Measurements from ENCODE around the gene FGD2. TPM values are rescaled to one million over a fixed set of nuclear protein-coding genes. Genes with fewer than 3 reads are reported as not detected.

FGD2 gene
- total and polyA plus RNA-seq, 9 of the 15 experiments (the other 6 are each of a cell fraction or from before 2014, with no cell fraction given), result 0.09 TPM; not detected in 8

DNA sequence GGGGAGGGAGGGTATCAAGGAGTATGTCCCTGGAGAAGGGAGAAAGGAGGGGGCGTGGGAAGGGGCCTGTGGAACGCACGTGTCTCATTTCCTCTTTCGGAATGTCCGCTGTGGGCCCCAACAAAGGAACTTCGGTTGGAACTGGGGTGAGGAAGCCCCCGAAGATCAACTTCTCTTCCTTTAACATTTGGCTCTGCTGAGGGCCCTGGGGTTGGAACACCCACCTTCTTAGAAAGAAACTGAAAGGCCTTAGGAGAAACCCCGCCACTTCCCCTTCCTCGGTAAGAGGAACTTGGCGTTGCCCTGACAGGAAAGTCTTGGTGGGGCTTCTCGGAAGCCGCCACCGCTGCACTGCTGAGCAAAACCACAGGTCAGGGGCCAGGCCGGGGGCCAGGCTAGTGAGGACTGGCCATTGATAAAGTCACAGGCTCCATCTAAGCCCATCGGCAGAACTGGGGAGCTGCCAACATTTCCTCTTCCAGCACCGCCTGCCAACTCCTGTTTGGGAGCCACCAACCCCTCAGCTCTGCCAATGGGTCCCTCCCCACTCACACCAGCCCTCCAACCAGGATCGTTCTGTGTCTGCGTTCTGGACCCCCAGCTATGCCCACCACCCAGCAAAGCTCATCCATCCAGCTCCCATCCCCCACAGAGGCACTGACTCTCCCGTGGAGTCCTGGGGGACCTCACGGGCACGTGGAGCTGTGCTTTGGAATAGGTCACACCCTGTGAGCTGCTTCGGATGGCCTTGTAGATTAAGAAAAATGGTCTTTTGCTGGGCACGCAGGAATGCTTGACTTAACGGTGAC lies 44.8 kb downstream of the FGD2 start (continued):
- TF ChIP-seq GABPA (tag; conservative IDR thresholded peaks at IDR 0.05; ENCODE audit: low read depth) (peak; percentile 61; the same call in 1 of the 2 replicates), TAF9B (IDR thresholded peaks at IDR 0.05; ENCODE audit: partially characterized antibody) (peak; percentile 65), RCOR1 (IDR thresholded peaks at IDR 0.05; ENCODE audit: borderline replicate concordance in 1 of 2, low read depth in 2 of 2, low read length in 2 of 2) (peak; percentile 63 to 84; a peak in 3 of 4 replicates), PTBP1 (IDR thresholded peaks at IDR 0.05; ENCODE audit: low read depth, low read length) (no peak), FOXK1 (CRISPR knock-in tag; IDR thresholded peaks at IDR 0.05; ENCODE audit: borderline replicate concordance) (no peak), CBX1 (IDR thresholded peaks at IDR 0.05; ENCODE audit: low read depth) (0 out of 2 replicates have a peak, but pooled peaks have one; percentile 62), LCOR (CRISPR knock-in tag; IDR thresholded peaks at IDR 0.05) (peak; percentile 75), HOXB6 (CRISPR knock-in tag; IDR thresholded peaks at IDR 0.05; ENCODE audit: borderline replicate concordance) (no peak), E2F3 (CRISPR knock-in tag; IDR thresholded peaks at IDR 0.05) (no peak)
- TF ChIP-seq, protein P1, sequence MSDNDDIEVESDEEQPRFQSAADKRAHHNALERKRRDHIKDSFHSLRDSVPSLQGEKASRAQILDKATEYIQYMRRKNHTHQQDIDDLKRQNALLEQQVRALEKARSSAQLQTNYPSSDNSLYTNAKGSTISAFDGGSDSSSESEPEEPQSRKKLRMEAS (CRISPR knock-in tag; IDR thresholded peaks at IDR 0.05), result peak; percentile 92; the same call in 1 of the 2 replicates
- TF ChIP-seq, protein P2, sequence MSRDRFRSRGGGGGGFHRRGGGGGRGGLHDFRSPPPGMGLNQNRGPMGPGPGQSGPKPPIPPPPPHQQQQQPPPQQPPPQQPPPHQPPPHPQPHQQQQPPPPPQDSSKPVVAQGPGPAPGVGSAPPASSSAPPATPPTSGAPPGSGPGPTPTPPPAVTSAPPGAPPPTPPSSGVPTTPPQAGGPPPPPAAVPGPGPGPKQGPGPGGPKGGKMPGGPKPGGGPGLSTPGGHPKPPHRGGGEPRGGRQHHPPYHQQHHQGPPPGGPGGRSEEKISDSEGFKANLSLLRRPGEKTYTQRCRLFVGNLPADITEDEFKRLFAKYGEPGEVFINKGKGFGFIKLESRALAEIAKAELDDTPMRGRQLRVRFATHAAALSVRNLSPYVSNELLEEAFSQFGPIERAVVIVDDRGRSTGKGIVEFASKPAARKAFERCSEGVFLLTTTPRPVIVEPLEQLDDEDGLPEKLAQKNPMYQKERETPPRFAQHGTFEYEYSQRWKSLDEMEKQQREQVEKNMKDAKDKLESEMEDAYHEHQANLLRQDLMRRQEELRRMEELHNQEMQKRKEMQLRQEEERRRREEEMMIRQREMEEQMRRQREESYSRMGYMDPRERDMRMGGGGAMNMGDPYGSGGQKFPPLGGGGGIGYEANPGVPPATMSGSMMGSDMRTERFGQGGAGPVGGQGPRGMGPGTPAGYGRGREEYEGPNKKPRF (IDR thresholded peaks at IDR 0.05; ENCODE audit: low read depth, low read length), result no peak
- TF ChIP-seq, protein P3, sequence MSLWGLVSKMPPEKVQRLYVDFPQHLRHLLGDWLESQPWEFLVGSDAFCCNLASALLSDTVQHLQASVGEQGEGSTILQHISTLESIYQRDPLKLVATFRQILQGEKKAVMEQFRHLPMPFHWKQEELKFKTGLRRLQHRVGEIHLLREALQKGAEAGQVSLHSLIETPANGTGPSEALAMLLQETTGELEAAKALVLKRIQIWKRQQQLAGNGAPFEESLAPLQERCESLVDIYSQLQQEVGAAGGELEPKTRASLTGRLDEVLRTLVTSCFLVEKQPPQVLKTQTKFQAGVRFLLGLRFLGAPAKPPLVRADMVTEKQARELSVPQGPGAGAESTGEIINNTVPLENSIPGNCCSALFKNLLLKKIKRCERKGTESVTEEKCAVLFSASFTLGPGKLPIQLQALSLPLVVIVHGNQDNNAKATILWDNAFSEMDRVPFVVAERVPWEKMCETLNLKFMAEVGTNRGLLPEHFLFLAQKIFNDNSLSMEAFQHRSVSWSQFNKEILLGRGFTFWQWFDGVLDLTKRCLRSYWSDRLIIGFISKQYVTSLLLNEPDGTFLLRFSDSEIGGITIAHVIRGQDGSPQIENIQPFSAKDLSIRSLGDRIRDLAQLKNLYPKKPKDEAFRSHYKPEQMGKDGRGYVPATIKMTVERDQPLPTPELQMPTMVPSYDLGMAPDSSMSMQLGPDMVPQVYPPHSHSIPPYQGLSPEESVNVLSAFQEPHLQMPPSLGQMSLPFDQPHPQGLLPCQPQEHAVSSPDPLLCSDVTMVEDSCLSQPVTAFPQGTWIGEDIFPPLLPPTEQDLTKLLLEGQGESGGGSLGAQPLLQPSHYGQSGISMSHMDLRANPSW (CRISPR knock-in tag; IDR thresholded peaks at IDR 0.05), result no peak
- TF ChIP-seq, protein P4, sequence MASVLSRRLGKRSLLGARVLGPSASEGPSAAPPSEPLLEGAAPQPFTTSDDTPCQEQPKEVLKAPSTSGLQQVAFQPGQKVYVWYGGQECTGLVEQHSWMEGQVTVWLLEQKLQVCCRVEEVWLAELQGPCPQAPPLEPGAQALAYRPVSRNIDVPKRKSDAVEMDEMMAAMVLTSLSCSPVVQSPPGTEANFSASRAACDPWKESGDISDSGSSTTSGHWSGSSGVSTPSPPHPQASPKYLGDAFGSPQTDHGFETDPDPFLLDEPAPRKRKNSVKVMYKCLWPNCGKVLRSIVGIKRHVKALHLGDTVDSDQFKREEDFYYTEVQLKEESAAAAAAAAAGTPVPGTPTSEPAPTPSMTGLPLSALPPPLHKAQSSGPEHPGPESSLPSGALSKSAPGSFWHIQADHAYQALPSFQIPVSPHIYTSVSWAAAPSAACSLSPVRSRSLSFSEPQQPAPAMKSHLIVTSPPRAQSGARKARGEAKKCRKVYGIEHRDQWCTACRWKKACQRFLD (CRISPR knock-in tag; IDR thresholded peaks at IDR 0.05), result no peak; the same call in none of the 2 replicates
- TF ChIP-seq, protein P5, sequence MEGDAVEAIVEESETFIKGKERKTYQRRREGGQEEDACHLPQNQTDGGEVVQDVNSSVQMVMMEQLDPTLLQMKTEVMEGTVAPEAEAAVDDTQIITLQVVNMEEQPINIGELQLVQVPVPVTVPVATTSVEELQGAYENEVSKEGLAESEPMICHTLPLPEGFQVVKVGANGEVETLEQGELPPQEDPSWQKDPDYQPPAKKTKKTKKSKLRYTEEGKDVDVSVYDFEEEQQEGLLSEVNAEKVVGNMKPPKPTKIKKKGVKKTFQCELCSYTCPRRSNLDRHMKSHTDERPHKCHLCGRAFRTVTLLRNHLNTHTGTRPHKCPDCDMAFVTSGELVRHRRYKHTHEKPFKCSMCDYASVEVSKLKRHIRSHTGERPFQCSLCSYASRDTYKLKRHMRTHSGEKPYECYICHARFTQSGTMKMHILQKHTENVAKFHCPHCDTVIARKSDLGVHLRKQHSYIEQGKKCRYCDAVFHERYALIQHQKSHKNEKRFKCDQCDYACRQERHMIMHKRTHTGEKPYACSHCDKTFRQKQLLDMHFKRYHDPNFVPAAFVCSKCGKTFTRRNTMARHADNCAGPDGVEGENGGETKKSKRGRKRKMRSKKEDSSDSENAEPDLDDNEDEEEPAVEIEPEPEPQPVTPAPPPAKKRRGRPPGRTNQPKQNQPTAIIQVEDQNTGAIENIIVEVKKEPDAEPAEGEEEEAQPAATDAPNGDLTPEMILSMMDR (IDR thresholded peaks at IDR 0.05 in 2 of 3, conservative IDR thresholded peaks at IDR 0.05 in 1 of 3; ENCODE audit: insufficient read depth in 2 of 3, low read depth in 1 of 3, low read length in 3 of 3), result no peak; a peak in 1 of 6 replicates
